Memory B cell (primary cell): Measurements from ENCODE around the gene OBI1.

Source experiments
- ATAC-seq: fragments of 150-1000 bp; cut with Tn5 transposase; 2 replicates; pipeline ENCODE4 v1.10.0; 2021; ENCODE audit warnings: low read depth, mild to moderate bottlenecking, moderate library complexity
- DNase-seq, 2 donors: peaks; one replicate each; pipeline ENCODE4 v3.0.0; 2022; ENCODE audit warnings: low spot score in 2 of 2
- H3K27ac Mint-ChIP-seq: one replicate; pipeline ENCODE4 v1.8.0; 2022; ENCODE audit warnings: mild to moderate bottlenecking, moderate library complexity, mixed read lengths
- H3K27me3 Mint-ChIP-seq: one replicate; pipeline ENCODE4 v1.8.0; 2022; ENCODE audit warnings: mixed read lengths
- H3K36me3 Mint-ChIP-seq: one replicate; pipeline ENCODE4 v1.8.0; 2022; ENCODE audit warnings: mild to moderate bottlenecking, mixed read lengths
- H3K4me1 Mint-ChIP-seq: one replicate; pipeline ENCODE4 v1.8.0; 2022; ENCODE audit warnings: mixed read lengths
- H3K4me3 Mint-ChIP-seq: one replicate; pipeline ENCODE4 v1.8.0; 2022; ENCODE audit warnings: mild to moderate bottlenecking, moderate library complexity, mixed read lengths
- H3K9me3 Mint-ChIP-seq: one replicate; pipeline ENCODE4 v1.8.0; 2022; ENCODE audit warnings: mixed read lengths

Gene OBI1

GRCh38 chr13:78658630-78659449, at the start of gene OBI1:
Gene OBI1, minus strand, starts transcription at chr13:78659155. Its CDS starts 35 bp downstream, at chr13:78659120.
- Mint-ChIP-seq H3K27me3 (no peaks in the 10 kb centered on the region), H3K9me3 (no peaks in the 10 kb centered on the region), H3K27ac (peak within 1 kb of the TSS; percentile 94), H3K4me3 (peak within 1 kb of the TSS; percentile 99), H3K36me3 (peaks cover 3% of the 10 kb centered on the region), H3K4me1 (peaks cover 25% of the 10 kb centered on the region)
- DNase-seq (peak; percentile 82 to 90), ATAC-seq (peak; percentile 92)

- peaks cover 2% of the 10 kb centered on the region for H3K36me3 Mint-ChIP-seq
- H3K4me3 Mint-ChIP-seq, result no peak overlapping the region
- peaks cover 7% of the 10 kb centered on the region for H3K27me3 Mint-ChIP-seq
- DNase-seq (no peak), ATAC-seq (no peak)
- H3K4me1 Mint-ChIP-seq, result no peaks in the 10 kb centered on the region
- peaks cover 3% of the 10 kb centered on the region for H3K9me3 Mint-ChIP-seq
- no peak overlapping the region for H3K27ac Mint-ChIP-seq
Observed at GRCh38 chr13:78701383-78701782, 42.4 kb upstream of the OBI1 start.

GRCh38 chr13:78700121-78700910, 41.4 kb upstream of the OBI1 start:
- no peak for ATAC-seq
- H3K4me3 Mint-ChIP-seq, result no peak overlapping the region
- H3K4me1 Mint-ChIP-seq, result no peaks in the 10 kb centered on the region
- peaks cover 2% of the 10 kb centered on the region for H3K36me3 Mint-ChIP-seq
- no peak for DNase-seq
- H3K9me3 Mint-ChIP-seq, result peaks cover 3% of the 10 kb centered on the region
- no peak overlapping the region for H3K27ac Mint-ChIP-seq
- peaks cover 7% of the 10 kb centered on the region for H3K27me3 Mint-ChIP-seq

GRCh38 chr13:78689011-78689410, 30.1 kb upstream of the OBI1 start:
- ATAC-seq (no peak), DNase-seq (no peak)
- no peaks in the 10 kb centered on the region for H3K36me3 Mint-ChIP-seq
- H3K9me3 Mint-ChIP-seq, result no peaks in the 10 kb centered on the region
- H3K27me3 Mint-ChIP-seq, result no peaks in the 10 kb centered on the region
- H3K4me1 Mint-ChIP-seq, result no peaks in the 10 kb centered on the region
- no peak overlapping the region for H3K4me3 Mint-ChIP-seq
- no peak overlapping the region for H3K27ac Mint-ChIP-seq

- Mint-ChIP-seq H3K4me1 (no peaks in the 10 kb centered on the region), H3K36me3 (no peaks in the 10 kb centered on the region), H3K4me3 (no peak overlapping the region), H3K9me3 (peaks cover 2% of the 10 kb centered on the region), H3K27ac (no peak overlapping the region), H3K27me3 (peaks cover 2% of the 10 kb centered on the region)
- ATAC-seq (no peak), DNase-seq (no peak)
Observed at GRCh38 chr13:78686461-78686860, 27.5 kb upstream of the OBI1 start.

GRCh38 chr13:78680576-78681350, 21.8 kb upstream of the OBI1 start:
- Mint-ChIP-seq H3K27me3 (peaks cover 2% of the 10 kb centered on the region), H3K36me3 (no peaks in the 10 kb centered on the region), H3K27ac (no peak overlapping the region), H3K4me3 (no peak overlapping the region), H3K4me1 (no peaks in the 10 kb centered on the region), H3K9me3 (peaks cover 2% of the 10 kb centered on the region)
- ATAC-seq (no peak), DNase-seq (no peak)

- H3K27me3 Mint-ChIP-seq, result peaks cover 2% of the 10 kb centered on the region
- ATAC-seq, result no peak
Observed at GRCh38 chr13:78680115-78680561, 21.2 kb upstream of the OBI1 start.

GRCh38 chr13:78679329-78679728, 20.4 kb upstream of the OBI1 start:
- no peak overlapping the region for H3K27ac Mint-ChIP-seq
- no peak overlapping the region for H3K4me3 Mint-ChIP-seq
- H3K36me3 Mint-ChIP-seq, result no peaks in the 10 kb centered on the region
- peaks cover 2% of the 10 kb centered on the region for H3K9me3 Mint-ChIP-seq
- DNase-seq (no peak), ATAC-seq (no peak)
- H3K4me1 Mint-ChIP-seq, result no peaks in the 10 kb centered on the region
- peaks cover 2% of the 10 kb centered on the region for H3K27me3 Mint-ChIP-seq

More at GRCh38 chr13:78680115-78680561, 21.2 kb upstream of the OBI1 start:
- no peak overlapping the region for H3K4me3 Mint-ChIP-seq
- peaks cover 2% of the 10 kb centered on the region for H3K9me3 Mint-ChIP-seq
- H3K36me3 Mint-ChIP-seq, result no peaks in the 10 kb centered on the region
- DNase-seq, result no peak
- H3K27ac Mint-ChIP-seq, result no peak overlapping the region
- H3K4me1 Mint-ChIP-seq, result no peaks in the 10 kb centered on the region

GRCh38 chr13:78675112-78675511, 16.2 kb upstream of the OBI1 start:
- Mint-ChIP-seq H3K27me3 (no peaks in the 10 kb centered on the region), H3K9me3 (no peaks in the 10 kb centered on the region), H3K27ac (no peak overlapping the region), H3K4me3 (no peak overlapping the region), H3K36me3 (no peaks in the 10 kb centered on the region), H3K4me1 (no peaks in the 10 kb centered on the region)
- no peak for ATAC-seq
- DNase-seq, result no peak

GRCh38 chr13:78674638-78675037, 15.7 kb upstream of the OBI1 start:
- DNase-seq (no peak), ATAC-seq (no peak)
- Mint-ChIP-seq H3K27ac (no peak overlapping the region), H3K27me3 (no peaks in the 10 kb centered on the region), H3K36me3 (no peaks in the 10 kb centered on the region), H3K9me3 (no peaks in the 10 kb centered on the region), H3K4me3 (no peak overlapping the region), H3K4me1 (no peaks in the 10 kb centered on the region)

- DNase-seq, result no peak
- no peaks in the 10 kb centered on the region for H3K36me3 Mint-ChIP-seq
- no peak for ATAC-seq
- H3K27ac Mint-ChIP-seq, result no peak overlapping the region
- peaks cover 14% of the 10 kb centered on the region for H3K4me1 Mint-ChIP-seq
- H3K27me3 Mint-ChIP-seq, result no peaks in the 10 kb centered on the region
- no peak overlapping the region for H3K4me3 Mint-ChIP-seq
- no peaks in the 10 kb centered on the region for H3K9me3 Mint-ChIP-seq
Observed at GRCh38 chr13:78662467-78662866, 3.5 kb upstream of the OBI1 start.

GRCh38 chr13:78660495-78660857, 1.5 kb upstream of the OBI1 start:
- no peak for ATAC-seq
- H3K27ac Mint-ChIP-seq, result peak overlapping the region; percentile 94

GRCh38 chr13:78659732-78660494, 958 bp upstream of the OBI1 start:
- Mint-ChIP-seq H3K27me3 (no peaks in the 10 kb centered on the region), H3K36me3 (peaks cover 3% of the 10 kb centered on the region), H3K4me1 (peaks cover 22% of the 10 kb centered on the region), H3K4me3 (peak overlapping the region; percentile 99), H3K9me3 (no peaks in the 10 kb centered on the region), H3K27ac (peak overlapping the region; percentile 94)
- peak; percentile 17 for ATAC-seq
- DNase-seq, result peak in 1 of 2 donors; percentile 4

More at GRCh38 chr13:78660495-78660857, 1.5 kb upstream of the OBI1 start:
- Mint-ChIP-seq H3K27me3 (no peaks in the 10 kb centered on the region), H3K36me3 (peaks cover 2% of the 10 kb centered on the region), H3K9me3 (no peaks in the 10 kb centered on the region), H3K4me3 (peak overlapping the region; percentile 99), H3K4me1 (peaks cover 18% of the 10 kb centered on the region)
- DNase-seq, result no peak
